Fibroblast of lung (primary cell): ENCODE measurements around the gene HLA-F. TPM values are rescaled to one million over a fixed set of nuclear protein-coding genes. Genes with fewer than 3 reads are reported as not detected.

ENCODE experiments used
- DNase-seq, 2 donors: peaks; one replicate each; pipeline versions ENCODE4 v3.0.0 to v3.0.0-alpha.2; 2010; ENCODE audit warnings: low read depth in 2 of 2
- H2AFZ ChIP-seq: 2 replicates; pipeline ENCODE4 v1.5.1; 2012; ENCODE audit warnings: low read length, control low read depth, inconsistent platforms
- H3K27ac ChIP-seq: 2 replicates; pipeline ENCODE4 v1.5.1; 2011; ENCODE audit warnings: low read length, control low read depth; ENCODE audit not compliant: insufficient read depth
- H3K27me3 ChIP-seq: 2 replicates; pipeline ENCODE4 v1.5.1; 2011; ENCODE audit warnings: mild to moderate bottlenecking, low read length; ENCODE audit not compliant: control insufficient read depth, insufficient read depth
- H3K36me3 ChIP-seq: 2 replicates; pipeline ENCODE4 v1.5.1; 2011; ENCODE audit warnings: low read length; ENCODE audit not compliant: control insufficient read depth, insufficient read depth
- H3K4me1 ChIP-seq: 2 replicates; pipeline ENCODE4 v1.5.1; 2011; ENCODE audit warnings: low read length; ENCODE audit not compliant: control insufficient read depth, insufficient read depth; ENCODE audit errors: extremely low read depth
- H3K4me2 ChIP-seq: 2 replicates; pipeline ENCODE4 v1.5.1; 2011; ENCODE audit warnings: low read length, control low read depth; ENCODE audit not compliant: insufficient read depth; ENCODE audit errors: extremely low read depth
- H3K4me3 ChIP-seq, 4 experiments: fragments of 200-600 bp in 1 of 4; sonication (generic) in 1 of 4; replicated peaks in 1 of 4; 2 replicates each; pipeline ENCODE4 v1.5.1; 2011 to 2016; ENCODE audit warnings: low read length in 4 of 4, low read depth in 3 of 4, mild to moderate bottlenecking in 3 of 4, control low read depth in 2 of 4, inconsistent platforms in 1 of 4, mixed read lengths in 1 of 4; ENCODE audit not compliant: insufficient read depth in 1 of 4; ENCODE audit errors: control extremely low read depth in 1 of 4
- H3K79me2 ChIP-seq: 2 replicates; pipeline ENCODE4 v1.5.1; 2012; ENCODE audit warnings: mild to moderate bottlenecking, low read length, inconsistent platforms; ENCODE audit not compliant: control insufficient read depth, insufficient read depth
- H3K9ac ChIP-seq: 2 replicates; pipeline ENCODE4 v1.5.1; 2011; ENCODE audit warnings: mild to moderate bottlenecking, low read length, control low read depth; ENCODE audit not compliant: insufficient read depth
- H3K9me3 ChIP-seq: 2 replicates; pipeline ENCODE4 v1.5.1; 2012; ENCODE audit warnings: low read depth, low read length; ENCODE audit not compliant: control insufficient read depth, insufficient read depth
- H4K20me1 ChIP-seq: 2 replicates; pipeline ENCODE4 v1.5.1; 2011; ENCODE audit warnings: low read length; ENCODE audit not compliant: control insufficient read depth, insufficient read depth; ENCODE audit errors: extremely low read depth
- CTCF ChIP-seq, 2 donors: IDR thresholded peaks in 1 of 2; conservative IDR thresholded peaks in 1 of 2; 1 replicate in 1 of 2; 2 replicates in 1 of 2; pipeline ENCODE4 v1.5.1; 2011 to 2012; ENCODE audit warnings: low read length in 2 of 2, control low read depth in 1 of 2, inconsistent platforms in 1 of 2, low read depth in 1 of 2, mild to moderate bottlenecking in 1 of 2
- EZH2 ChIP-seq: IDR thresholded peaks from 2 replicates; pipeline ENCODE4 v1.5.1; 2012; ENCODE audit warnings: low read length, control low read depth, mild to moderate bottlenecking; ENCODE audit errors: missing control alignments
- polyA plus RNA-seq, 2 donors: library from polyadenylated mRNA; depleted of rRNA in 1 of 2; stranded (reverse) in 1 of 2; unstranded in 1 of 2; fragments of >200 nt; gene quantifications; 2 replicates each; pipeline ENCODE4 v1.2.1, GENCODE V29; 2011 to 2012; ENCODE audit warnings: missing spikeins in 1 of 2
- total RNA-seq: library from RNA; depleted of rRNA; stranded (reverse); fragments of >200 nt; gene quantifications from 2 replicates; pipeline ENCODE4 v1.2.1, GENCODE V29; 2014

The HLA-F gene
- total and polyA plus RNA-seq, 2 donors (not counting 1 experiment from before 2014, with no cell fraction given), result 5.4 to 18.7 TPM

- DNase-seq, result no peak
- Histone ChIP-seq H3K36me3 (no peaks in the 10 kb centered on the region), H2AFZ (no peak overlapping the region), H3K4me3 (no peak overlapping the region), H3K4me1 (no peaks in the 10 kb centered on the region), H3K9ac (no peak overlapping the region), H3K79me2 (no peaks in the 10 kb centered on the region), H3K27ac (no peak overlapping the region), H4K20me1 (no peaks in the 10 kb centered on the region), H3K9me3 (no peaks in the 10 kb centered on the region), H3K27me3 (no peaks in the 10 kb centered on the region), H3K4me2 (no peak overlapping the region)
- no peak for TF ChIP-seq EZH2
- TF ChIP-seq CTCF (conservative IDR thresholded peaks at IDR 0.05 in 1 of 2, IDR thresholded peaks at IDR 0.05 in 1 of 2; ENCODE audit: low read depth in 1 of 2, low read length in 2 of 2), result no peak
These were observed 42.8 kb upstream of the HLA-F start for GRCh38 chr6:29680416-29680815.

- Histone ChIP-seq H3K4me3 (no peak within 1 kb of the TSS), H3K4me1 (no peaks in the 10 kb centered on the region), H2AFZ (no peak within 1 kb of the TSS), H3K27me3 (no peaks in the 10 kb centered on the region), H3K79me2 (no peaks in the 10 kb centered on the region), H3K4me2 (no peak within 1 kb of the TSS), H3K36me3 (no peaks in the 10 kb centered on the region), H3K27ac (no peak within 1 kb of the TSS), H4K20me1 (no peaks in the 10 kb centered on the region), H3K9me3 (no peaks in the 10 kb centered on the region), H3K9ac (no peak within 1 kb of the TSS)
- no peak for DNase-seq
- TF ChIP-seq CTCF (conservative IDR thresholded peaks at IDR 0.05 in 1 of 2, IDR thresholded peaks at IDR 0.05 in 1 of 2; ENCODE audit: low read depth in 1 of 2, low read length in 2 of 2) (no peak), EZH2 (no peak)
These were observed 42.3 kb upstream of the HLA-F start, which contains the start of gene ZFP57 for GRCh38 chr6:29680904-29681303. Gene ZFP57 (minus strand): TSS chr6:29681152. CDS start chr6:29677003, 4,149 bp downstream.

- no peak overlapping the region for H3K4me2 ChIP-seq
- H3K36me3 ChIP-seq, result no peaks in the 10 kb centered on the region
- TF ChIP-seq CTCF (conservative IDR thresholded peaks at IDR 0.05 in 1 of 2, IDR thresholded peaks at IDR 0.05 in 1 of 2; ENCODE audit: low read depth in 1 of 2, low read length in 2 of 2) (no peak), EZH2 (no peak)
- H3K79me2 ChIP-seq, result no peaks in the 10 kb centered on the region
- no peak overlapping the region for H3K4me3 ChIP-seq
- DNase-seq, result no peak
- H2AFZ ChIP-seq, result no peak overlapping the region
- no peaks in the 10 kb centered on the region for H3K27me3 ChIP-seq
- H3K4me1 ChIP-seq, result no peaks in the 10 kb centered on the region
- H4K20me1 ChIP-seq, result no peaks in the 10 kb centered on the region
- no peaks in the 10 kb centered on the region for H3K9me3 ChIP-seq
- H3K9ac ChIP-seq, result no peak overlapping the region
- no peak overlapping the region for H3K27ac ChIP-seq
These were observed 41.4 kb upstream of the HLA-F start for GRCh38 chr6:29681811-29682210.
